Panc1 (cell line): ENCODE data around the gene LYST. TPM values are rescaled to one million over a fixed set of nuclear protein-coding genes. Genes with fewer than 3 reads are reported as not detected.

Experiments
- ATAC-seq: fragments of 200-7000 bp; cut with Tn5 transposase; 2 replicates; pipeline ENCODE4 v1.9.1; 2020; ENCODE audit warnings: mild to moderate bottlenecking, moderate library complexity
- BruUV-seq: library from RNA; stranded (reverse); fragments of 400-500 nt; replicated peaks from 2 replicates; lab custom pipeline; 2021; lab: Mats Ljungman, UMichigan
- CTCF ChIA-PET: fragments of 300-600 bp; sonication (Branson Sonifier 250); formaldehyde crosslinking; loops from one replicate; lab custom pipeline; 2022; ENCODE audit warnings: antibody characterized with exemption; lab: Charles Lee
- POLR2A ChIA-PET: fragments of 300-600 bp; sonication (Branson Sonifier 250); formaldehyde crosslinking; loops from one replicate; lab custom pipeline; 2022; ENCODE audit warnings: antibody characterized with exemption; lab: Charles Lee
- DNase-seq: peaks from one replicate; pipeline ENCODE4 v3.0.0-alpha.2; 2010; ENCODE audit warnings: low read depth, low spot score
- H3K27ac ChIP-seq: 2 replicates; pipeline ENCODE4 v1.5.1; 2011; ENCODE audit warnings: mild to moderate bottlenecking, low read length, inconsistent platforms
- H3K27me3 ChIP-seq: fragments of 200-500 bp; sonication (Bioruptor generic); 2 replicates; pipeline ENCODE4 v1.6.0; 2014; ENCODE audit warnings: low read length, inconsistent platforms; ENCODE audit not compliant: control insufficient read depth, insufficient read depth
- H3K36me3 ChIP-seq: fragments of 200-500 bp; sonication (Bioruptor generic); 2 replicates; pipeline ENCODE4 v1.5.1; 2014; ENCODE audit warnings: inconsistent platforms, mild to moderate bottlenecking, low read length, moderate library complexity; ENCODE audit not compliant: control insufficient read depth, insufficient read depth
- H3K4me1 ChIP-seq: 2 replicates; pipeline ENCODE4 v1.5.1; 2011; ENCODE audit warnings: inconsistent platforms, mild to moderate bottlenecking, low read length, moderate library complexity; ENCODE audit not compliant: control insufficient read depth, insufficient read depth
- H3K4me3 ChIP-seq, 2 experiments: 2 replicates each; pipeline ENCODE4 v1.5.1; 2011 to 2012; ENCODE audit warnings: low read depth in 2 of 2, low read length in 2 of 2, mild to moderate bottlenecking in 2 of 2, inconsistent platforms in 1 of 2, moderate library complexity in 1 of 2
- H3K9me3 ChIP-seq: fragments of 200-500 bp; sonication (Bioruptor generic); 2 replicates; pipeline ENCODE4 v1.5.1; 2014; ENCODE audit warnings: low read depth, mild to moderate bottlenecking, inconsistent platforms, low read length, moderate library complexity; ENCODE audit not compliant: control insufficient read depth, insufficient read depth
- CTCF ChIP-seq: fragments of 450-650 bp; IDR thresholded peaks from 2 replicates; pipeline ENCODE4 v1.5.1; 2017; ENCODE audit warnings: mild to moderate bottlenecking
- POLR2AphosphoS5 ChIP-seq: IDR thresholded peaks from 2 replicates; pipeline ENCODE4 v1.6.1; 2012; ENCODE audit warnings: mild to moderate bottlenecking, low read depth, low read length, moderate library complexity
- REST ChIP-seq, 2 experiments: IDR thresholded peaks; 2 replicates each; pipeline ENCODE4 v1.6.1; 2011 to 2012; ENCODE audit warnings: low read depth in 2 of 2, control low read depth in 1 of 2, low read length in 1 of 2, mild to moderate bottlenecking in 1 of 2, moderate library complexity in 1 of 2; ENCODE audit not compliant: insufficient read depth in 1 of 2
- SIN3A ChIP-seq: IDR thresholded peaks from 2 replicates; pipeline ENCODE4 v1.6.1; 2012; ENCODE audit warnings: low read depth, mild to moderate bottlenecking, low read length, moderate library complexity, borderline replicate concordance; ENCODE audit not compliant: insufficient read depth
- TCF7L2 ChIP-seq: IDR thresholded peaks from 2 replicates; pipeline ENCODE4 v1.6.1; 2011; ENCODE audit warnings: mild to moderate bottlenecking, low read depth, low read length, inconsistent platforms
- in situ Hi-C: cut with HindIII; loops from 2 replicates; pipeline ENCODE4 v1.10.0; 2016; ENCODE audit warnings: low sequenced_read_pairs, low pct_unique_long_range_greater_than_20kb
- intact Hi-C: fragments of 100-400 bp; cut with micrococcal nuclease; formaldehyde crosslinking; loops from one replicate; pipeline ENCODE4 v1.10.0; 2022; ENCODE audit not compliant: unreplicated experiment
- total RNA-seq: library from RNA; stranded (reverse); gene quantifications from one replicate; pipeline ENCODE4 v1.2.1, GENCODE V29; 2021; ENCODE audit not compliant: unreplicated experiment

Gene LYST
- total RNA-seq, 1 experiment from 2014 or later = 75.2 TPM

- intact Hi-C loops = no loop called here
- TF ChIP-seq REST (IDR thresholded peaks at IDR 0.05; ENCODE audit: insufficient read depth in 1 of 2, low read depth in 2 of 2, low read length in 1 of 2) (no peak), TCF7L2 (no peak), CTCF (no peak), SIN3A (no peak), POLR2AphosphoS5 (no peak)
- CTCF ChIA-PET = no interaction called here
Measured at GRCh38 chr1:235625340-235625739, 241.4 kb downstream of the LYST start.

GRCh38 chr1:235624721-235625333 lies 241.9 kb downstream of the LYST start:
- CTCF ChIA-PET = no interaction called here
- DNase-seq = no peak
- no peak for TF ChIP-seq POLR2AphosphoS5
- H3K4me1 ChIP-seq = no peaks in the 10 kb centered on the region
- BruUV-seq = no TSS peak
- H3K27me3 ChIP-seq = no peaks in the 10 kb centered on the region
- peak; percentile 49; the same call in 1 of the 2 replicates for ATAC-seq
- intact Hi-C loops (no loop called here), in situ Hi-C loops (no loop called here)
- POLR2A ChIA-PET = no interaction called here
- no peaks in the 10 kb centered on the region for H3K9me3 ChIP-seq
- no peak overlapping the region for H3K27ac ChIP-seq
- no peaks in the 10 kb centered on the region for H3K36me3 ChIP-seq
- H3K4me3 ChIP-seq = no peak overlapping the region

More at GRCh38 chr1:235625340-235625739, 241.4 kb downstream of the LYST start:
- Histone ChIP-seq H3K4me1 (no peaks in the 10 kb centered on the region), H3K4me3 (no peak overlapping the region), H3K27me3 (no peaks in the 10 kb centered on the region), H3K36me3 (no peaks in the 10 kb centered on the region), H3K27ac (no peak overlapping the region), H3K9me3 (no peaks in the 10 kb centered on the region)
- in situ Hi-C loops = no loop called here
- no peak for ATAC-seq
- no TSS peak for BruUV-seq
- POLR2A ChIA-PET = interaction anchor here (0.6 kb wide), 1 partner anchor 334 kb away, joined by 5 read pairs; no protein-coding TSS in a partner anchor
- no peak for DNase-seq

- Histone ChIP-seq H3K27ac (no peak overlapping the region), H3K4me3 (no peak overlapping the region), H3K4me1 (no peaks in the 10 kb centered on the region), H3K36me3 (no peaks in the 10 kb centered on the region), H3K27me3 (no peaks in the 10 kb centered on the region), H3K9me3 (no peaks in the 10 kb centered on the region)
- ChIA-PET CTCF (no interaction called here), POLR2A (no interaction called here)
- no TSS peak for BruUV-seq
- in situ Hi-C loops (no loop called here), intact Hi-C loops (no loop called here)
- no peak for DNase-seq
- ATAC-seq = no peak
- no peak for TF ChIP-seq REST (IDR thresholded peaks at IDR 0.05; ENCODE audit: insufficient read depth in 1 of 2, low read depth in 2 of 2, low read length in 1 of 2)
- TF ChIP-seq TCF7L2 = no peak
- no peak for TF ChIP-seq POLR2AphosphoS5
- no peak for TF ChIP-seq SIN3A
- TF ChIP-seq CTCF = no peak
Measured at GRCh38 chr1:235622936-235623779, 243.5 kb downstream of the LYST start.
